ENCODE data around the gene DZIP3. TPM values are rescaled to one million over a fixed set of nuclear protein-coding genes. Genes with fewer than 3 reads are reported as not detected.

DZIP3 gene
- total and polyA plus RNA-seq, 10 of the 15 experiments (the other 5 are each of a cell fraction or from before 2014, with no cell fraction given), result 4.3 to 15.6 (median 9.2) TPM

DNA sequence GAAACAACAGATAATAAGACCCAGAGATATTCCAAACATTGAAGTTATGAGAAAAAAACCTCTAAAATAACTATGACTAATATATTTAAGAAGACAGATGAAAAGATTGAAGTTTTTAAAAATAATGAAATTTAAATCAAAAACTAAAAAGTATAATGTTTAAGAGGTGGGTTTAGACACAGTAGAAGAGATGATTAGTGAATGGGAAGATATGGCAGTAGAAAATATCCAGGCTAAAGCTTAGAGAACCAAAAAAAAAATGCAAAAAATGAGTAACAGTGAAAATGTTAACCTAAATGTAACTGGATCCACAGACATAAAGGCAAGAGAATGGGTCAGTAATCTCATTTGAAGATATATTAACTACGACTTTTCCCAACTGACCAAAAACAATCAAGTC lies 115.5 kb downstream of the DZIP3 start (continued):
- no peak for TF ChIP-seq MLLT1 (IDR thresholded peaks at IDR 0.05)

DNA sequence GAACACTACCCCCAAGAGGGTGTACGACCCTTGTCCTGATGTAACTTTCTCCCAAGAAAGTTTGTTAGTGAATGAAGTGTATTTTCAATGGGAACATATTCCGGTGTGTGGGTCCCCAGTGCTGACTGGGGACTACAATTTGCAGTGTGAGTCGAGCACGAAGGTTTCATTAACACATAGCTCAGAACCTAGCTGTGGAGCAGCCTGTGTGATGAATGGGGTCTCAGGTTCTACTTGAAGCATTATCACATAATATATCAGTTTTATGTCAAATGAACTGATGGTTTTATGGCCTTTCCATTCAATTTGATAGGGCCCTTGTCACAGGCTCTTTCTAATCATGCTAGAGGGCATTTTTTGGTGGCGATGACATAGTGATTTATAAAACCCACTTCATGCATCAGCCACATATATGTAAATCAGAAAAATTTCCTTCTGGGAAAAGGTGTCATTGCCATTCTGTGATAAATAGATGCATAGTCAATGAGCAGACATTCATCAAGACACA lies 123.5 kb downstream of the DZIP3 start:
- H3K79me2 ChIP-seq (ENCODE audit: control insufficient read depth, insufficient read depth, low read length), result no peaks in the 10 kb centered on the region
- TF ChIP-seq MYB (IDR thresholded peaks at IDR 0.05; ENCODE audit: borderline replicate concordance, low read depth, low read length) (no peak), JUNB (IDR thresholded peaks at IDR 0.05) (no peak)

DNA sequence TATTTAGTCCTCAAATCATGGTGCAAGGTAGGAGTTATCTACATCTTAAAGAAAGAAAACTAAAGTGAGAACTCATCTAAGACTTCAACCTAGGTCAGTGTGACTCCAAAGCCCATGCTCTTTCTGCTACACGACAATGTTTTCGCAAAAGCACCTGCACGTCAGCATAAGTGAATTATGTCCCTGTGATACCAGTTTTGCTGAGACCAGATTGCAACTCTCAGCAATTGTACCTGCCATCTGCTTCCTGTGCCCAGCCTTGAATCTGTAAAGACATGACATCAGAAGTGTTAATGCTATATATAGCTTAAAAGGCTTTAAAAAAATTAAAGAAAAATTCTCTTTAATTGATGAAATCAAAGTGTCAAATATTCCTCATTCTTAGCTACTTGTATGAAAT lies 124.3 kb downstream of the DZIP3 start:
- WGBS (ENCODE audit: insufficient coverage, insufficient replicate concordance, low lambda C conversion rate, missing lambda C conversion rate), result 67% methylated on average over 3 of the region's 3 CpGs
- TF ChIP-seq NFXL1 (IDR thresholded peaks at IDR 0.05; ENCODE audit: borderline replicate concordance), result no peak
- TF ChIP-seq ZNF622 (IDR thresholded peaks at IDR 0.05), result no peak
- TF ChIP-seq JUND (IDR thresholded peaks at IDR 0.05; ENCODE audit: low read depth, low read length), result no peak
- TF ChIP-seq IRF4 (IDR thresholded peaks at IDR 0.05; ENCODE audit: low read depth, low read length), result no peak
- TF ChIP-seq BCL11A (IDR thresholded peaks at IDR 0.05; ENCODE audit: low read depth, low read length), result no peak
- no peak for TF ChIP-seq STAT1 (conservative IDR thresholded peaks at IDR 0.05)
- no peak for TF ChIP-seq CHD4 (IDR thresholded peaks at IDR 0.05)
- in situ Hi-C loops (cut with MboI) (no loop called here), intact Hi-C loops (cut with micrococcal nuclease; ENCODE audit: unreplicated experiment) (loop anchor here (10.0 kb wide), 1 partner anchor 51 kb away; no protein-coding TSS in a partner anchor)
- Histone ChIP-seq H2AFZ (ENCODE audit: control insufficient read depth, low read depth, low read length) (no peak overlapping the region), H3K9me3 (replicated peaks; ENCODE audit: control insufficient read depth, insufficient read depth, low read length) (no peaks in the 10 kb centered on the region), H3K4me3 (no peak overlapping the region), H4K20me1 (ENCODE audit: control insufficient read depth, insufficient read depth) (no peaks in the 10 kb centered on the region), H3K27me3 (replicated peaks in 1 of 2; ENCODE audit: control insufficient read depth in 2 of 2, insufficient read depth in 2 of 2, low read length in 1 of 2) (no peaks in the 10 kb centered on the region), H3K9ac (ENCODE audit: control insufficient read depth, insufficient read depth, low read length) (no peak overlapping the region), H3K4me2 (ENCODE audit: control insufficient read depth, insufficient read depth) (no peak overlapping the region), H3K27ac (ENCODE audit: control insufficient read depth, insufficient read depth) (no peak overlapping the region), H3K36me3 (ENCODE audit: control insufficient read depth in 2 of 2, insufficient read depth in 2 of 2, low read length in 1 of 2) (no peaks in the 10 kb centered on the region), H3K79me2 (ENCODE audit: control insufficient read depth, insufficient read depth, low read length) (no peaks in the 10 kb centered on the region), H3K4me1 (ENCODE audit: control insufficient read depth, insufficient read depth, low read length) (no peaks in the 10 kb centered on the region)
- ChIA-PET SMC1A (ENCODE audit: uncharacterized antibody, unreplicated experiment) (no interaction called here), POLR2A (no interaction called here), RAD21 (ENCODE audit: unreplicated experiment) (no interaction called here), CTCF (no interaction called here)
- ATAC-seq (no peak), DNase-seq (ENCODE audit: low read depth, low spot score) (no peak), FAIRE-seq (no peak)
- BruUV-seq (replicated peaks), result no TSS peak

More for the DNA sequence above, 123.5 kb downstream of the DZIP3 start:
- Histone ChIP-seq H2AFZ (ENCODE audit: control insufficient read depth, low read depth, low read length) (no peak overlapping the region), H3K36me3 (ENCODE audit: control insufficient read depth in 2 of 2, insufficient read depth in 2 of 2, low read length in 1 of 2) (no peaks in the 10 kb centered on the region), H3K9me3 (replicated peaks; ENCODE audit: control insufficient read depth, insufficient read depth, low read length) (no peaks in the 10 kb centered on the region), H3K4me1 (ENCODE audit: control insufficient read depth, insufficient read depth, low read length) (no peaks in the 10 kb centered on the region), H3K9ac (ENCODE audit: control insufficient read depth, insufficient read depth, low read length) (no peak overlapping the region), H3K27me3 (replicated peaks in 1 of 2; ENCODE audit: control insufficient read depth in 2 of 2, insufficient read depth in 2 of 2, low read length in 1 of 2) (no peaks in the 10 kb centered on the region), H4K20me1 (ENCODE audit: control insufficient read depth, insufficient read depth) (no peaks in the 10 kb centered on the region), H3K4me2 (ENCODE audit: control insufficient read depth, insufficient read depth) (no peak overlapping the region), H3K4me3 (no peak overlapping the region), H3K27ac (ENCODE audit: control insufficient read depth, insufficient read depth) (no peak overlapping the region)
- CTCF ChIA-PET, result interaction anchor here (0.6 kb wide), 1 partner anchor 278 kb away, joined by 3 read pairs; no protein-coding TSS in a partner anchor
- intact Hi-C loops (cut with micrococcal nuclease; ENCODE audit: unreplicated experiment), result loop anchor here (10.0 kb wide), 1 partner anchor 52 kb away; no protein-coding TSS in a partner anchor
- BruUV-seq (replicated peaks), result no TSS peak
- SMC1A ChIA-PET (ENCODE audit: uncharacterized antibody, unreplicated experiment), result no interaction called here
- DNase-seq (ENCODE audit: low read depth, low spot score) (no peak), FAIRE-seq (no peak), ATAC-seq (no peak)
- POLR2A ChIA-PET, result no interaction called here
- 31% methylated on average over 5 of the region's 5 CpGs for WGBS (ENCODE audit: insufficient coverage, insufficient replicate concordance, low lambda C conversion rate, missing lambda C conversion rate)
- RAD21 ChIA-PET (ENCODE audit: unreplicated experiment), result no interaction called here
- in situ Hi-C loops (cut with MboI), result no loop called here
